Measurements from ENCODE around the gene AEBP1.

DNA sequence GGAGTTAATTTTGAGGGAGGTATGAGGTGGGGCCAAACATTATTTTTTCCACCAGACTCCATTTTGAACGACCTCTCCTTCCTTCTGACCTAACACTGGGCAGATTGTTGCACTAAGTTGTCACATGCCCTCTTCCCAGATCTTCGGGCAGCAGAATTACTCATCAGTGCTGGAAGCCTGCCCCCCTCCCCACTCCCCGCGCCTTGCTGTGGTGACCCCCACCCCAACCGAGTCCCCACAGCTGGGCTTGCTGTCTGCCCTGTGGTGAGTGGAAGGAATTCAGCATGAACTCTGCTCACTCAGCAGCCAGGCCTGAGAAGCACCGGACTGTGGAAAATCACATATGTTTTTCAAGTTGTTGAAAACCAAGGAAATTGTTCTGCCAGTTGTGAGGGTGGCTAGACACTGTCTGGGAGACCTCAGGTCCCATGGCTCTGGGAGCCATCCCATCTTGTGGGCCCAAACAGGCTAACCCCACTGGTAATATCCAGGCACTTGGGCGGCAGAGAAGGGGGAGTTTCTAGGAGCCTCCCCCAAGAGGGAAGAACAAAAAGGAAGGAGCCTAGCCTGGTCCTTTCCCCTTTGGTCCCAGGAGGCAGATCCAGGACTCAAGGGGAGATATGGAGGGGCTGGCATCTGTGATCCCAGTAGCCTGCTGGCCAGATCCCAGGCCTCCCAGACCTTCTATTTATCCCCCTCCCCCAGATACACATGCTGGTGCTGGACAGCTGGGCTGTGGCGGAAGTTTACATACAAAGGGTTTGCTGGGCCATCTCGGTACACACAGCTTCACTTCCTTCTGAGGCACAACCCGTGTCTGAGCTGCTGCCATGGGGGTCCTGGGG lies 3.5 kb upstream of the AEBP1 start:
- TF ChIP-seq, protein P1, sequence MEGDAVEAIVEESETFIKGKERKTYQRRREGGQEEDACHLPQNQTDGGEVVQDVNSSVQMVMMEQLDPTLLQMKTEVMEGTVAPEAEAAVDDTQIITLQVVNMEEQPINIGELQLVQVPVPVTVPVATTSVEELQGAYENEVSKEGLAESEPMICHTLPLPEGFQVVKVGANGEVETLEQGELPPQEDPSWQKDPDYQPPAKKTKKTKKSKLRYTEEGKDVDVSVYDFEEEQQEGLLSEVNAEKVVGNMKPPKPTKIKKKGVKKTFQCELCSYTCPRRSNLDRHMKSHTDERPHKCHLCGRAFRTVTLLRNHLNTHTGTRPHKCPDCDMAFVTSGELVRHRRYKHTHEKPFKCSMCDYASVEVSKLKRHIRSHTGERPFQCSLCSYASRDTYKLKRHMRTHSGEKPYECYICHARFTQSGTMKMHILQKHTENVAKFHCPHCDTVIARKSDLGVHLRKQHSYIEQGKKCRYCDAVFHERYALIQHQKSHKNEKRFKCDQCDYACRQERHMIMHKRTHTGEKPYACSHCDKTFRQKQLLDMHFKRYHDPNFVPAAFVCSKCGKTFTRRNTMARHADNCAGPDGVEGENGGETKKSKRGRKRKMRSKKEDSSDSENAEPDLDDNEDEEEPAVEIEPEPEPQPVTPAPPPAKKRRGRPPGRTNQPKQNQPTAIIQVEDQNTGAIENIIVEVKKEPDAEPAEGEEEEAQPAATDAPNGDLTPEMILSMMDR (conservative IDR thresholded peaks at IDR 0.05; ENCODE audit: low read depth, low read length) = no peak
- TF ChIP-seq FOS (IDR thresholded peaks at IDR 0.05; ENCODE audit: low read depth, low read length) (no peak), POLR2A (IDR thresholded peaks at IDR 0.05; ENCODE audit: low read depth, low read length) (no peak)
